ENCODE data around the gene P2RY2.

P2RY2 gene

GRCh38 chr11:73218106-73218829 is at the start of gene P2RY2:
Gene P2RY2 (plus strand): TSS chr11:73218281. CDS start chr11:73234160, 15,879 bp downstream.
- peak; percentile 62 for DNase-seq

- DNase-seq: no peak
These were observed 49.0 kb upstream of the P2RY2 start for GRCh38 chr11:73168925-73169579.

GRCh38 chr11:73170140-73170539 is 47.9 kb upstream of the P2RY2 start:
- DNase-seq: no peak

GRCh38 chr11:73171436-73172161 is 46.5 kb upstream of the P2RY2 start:
- DNase-seq: no peak

GRCh38 chr11:73172992-73173656 is 45.0 kb upstream of the P2RY2 start:
- no peak for DNase-seq

GRCh38 chr11:73173755-73174494 is 44.2 kb upstream of the P2RY2 start:
- no peak for DNase-seq

- no peak for DNase-seq
These were observed 43.6 kb upstream of the P2RY2 start for GRCh38 chr11:73174495-73174791.

- DNase-seq: no peak
These were observed 42.4 kb upstream of the P2RY2 start for GRCh38 chr11:73175551-73176144.

GRCh38 chr11:73176145-73176873 is 41.8 kb upstream of the P2RY2 start:
- DNase-seq: no peak

- no peak for DNase-seq
These were observed 41.3 kb upstream of the P2RY2 start for GRCh38 chr11:73176874-73177155.

GRCh38 chr11:73177380-73177777 is 40.7 kb upstream of the P2RY2 start:
- DNase-seq: no peak

- peak; percentile 86 for DNase-seq
These were observed 40.1 kb upstream of the P2RY2 start for GRCh38 chr11:73177778-73178539.

- no peak for DNase-seq
These were observed 39.4 kb upstream of the P2RY2 start for GRCh38 chr11:73178681-73179080.

GRCh38 chr11:73182824-73183321 is 35.2 kb upstream of the P2RY2 start:
- no peak for DNase-seq

GRCh38 chr11:73184953-73185671 is 33.0 kb upstream of the P2RY2 start:
- peak; percentile 76 for DNase-seq

GRCh38 chr11:73185680-73186293 is 32.3 kb upstream of the P2RY2 start:
- DNase-seq: no peak

- no peak for DNase-seq
These were observed 31.7 kb upstream of the P2RY2 start for GRCh38 chr11:73186294-73186850.

- no peak for DNase-seq
These were observed 31.2 kb upstream of the P2RY2 start for GRCh38 chr11:73186886-73187285.

- no peak for DNase-seq
These were observed 30.2 kb upstream of the P2RY2 start for GRCh38 chr11:73187854-73188253.

Measured in activated CD4-positive, alpha-beta T cell treated with anti-CD3 and anti-CD28 coated beads for 48 hours (primary cell).